NCI-H526 treated with DMSO at 0.1 percent for 48 hours (cell line): ENCODE data around the gene TEX29.

Experiments
- DNase-seq: peaks from one replicate; lab custom pipeline; 2025; lab: John Stamatoyannopoulos, UW

The TEX29 gene

DNA sequence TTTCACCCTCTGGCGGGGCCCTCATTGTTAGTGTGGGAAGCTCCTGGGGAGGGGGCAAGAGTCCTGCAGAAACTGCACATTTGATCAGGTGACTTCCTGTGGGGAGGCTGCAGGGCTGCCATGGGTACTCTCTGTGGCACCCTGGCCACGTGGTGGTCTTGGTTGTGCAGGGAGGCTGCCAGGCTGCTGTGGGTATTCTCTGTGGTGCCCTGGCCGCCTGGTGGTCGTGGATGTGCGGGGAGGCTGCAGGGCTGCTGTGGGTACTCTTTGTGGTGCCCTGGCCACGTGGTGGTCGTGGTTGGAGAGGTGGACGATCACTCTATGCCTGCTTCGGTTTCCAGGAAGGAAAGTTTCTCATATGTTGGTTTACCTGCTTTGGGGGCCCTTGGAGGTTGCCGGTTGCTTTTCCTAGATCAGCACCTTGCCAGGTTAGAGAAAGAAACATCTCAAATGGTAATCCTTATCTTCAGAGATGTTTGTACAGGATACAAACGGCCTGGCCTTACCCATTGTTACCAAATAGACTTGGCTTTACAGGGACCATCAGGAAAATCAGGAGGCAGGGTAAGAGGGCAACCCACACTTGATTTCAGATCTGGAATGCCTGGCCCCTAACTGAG lies 22.9 kb downstream of the TEX29 start:
- no peak for DNase-seq

DNA sequence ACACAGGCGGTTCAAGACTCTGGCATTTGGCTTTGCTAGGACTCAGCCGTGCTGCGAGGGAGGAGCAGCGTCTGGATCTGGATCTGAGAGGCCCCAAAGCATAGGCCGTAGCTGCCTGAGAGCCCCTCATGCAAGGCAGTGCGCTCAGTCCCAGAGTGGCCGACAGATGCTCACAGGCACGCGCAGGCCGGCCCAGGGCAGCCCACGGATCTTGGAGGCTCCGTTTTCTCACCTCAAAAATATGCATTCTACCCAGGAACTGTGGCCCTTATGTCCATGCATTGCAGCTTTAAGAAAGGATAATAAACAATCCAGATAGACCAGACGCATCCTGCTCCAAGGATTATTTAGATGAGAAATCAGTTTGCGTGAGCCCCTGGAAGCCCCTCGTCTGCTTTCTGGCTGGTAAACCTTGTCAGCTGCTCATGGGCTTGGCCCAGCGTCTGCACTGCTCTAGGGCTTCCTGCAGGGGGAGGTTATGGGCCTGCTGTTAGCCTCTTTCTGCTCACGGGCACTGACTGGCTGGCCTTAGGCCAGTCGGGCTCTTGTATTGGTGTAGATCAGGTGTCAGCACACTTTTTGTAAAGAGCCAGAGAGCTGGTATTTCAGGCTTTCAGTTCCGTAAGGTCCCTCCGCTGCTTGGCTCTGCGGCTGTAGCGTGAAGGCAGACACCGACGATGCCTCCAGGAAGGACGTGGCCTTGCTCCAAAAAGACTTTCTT lies 24.2 kb downstream of the TEX29 start:
- no peak for DNase-seq

DNA sequence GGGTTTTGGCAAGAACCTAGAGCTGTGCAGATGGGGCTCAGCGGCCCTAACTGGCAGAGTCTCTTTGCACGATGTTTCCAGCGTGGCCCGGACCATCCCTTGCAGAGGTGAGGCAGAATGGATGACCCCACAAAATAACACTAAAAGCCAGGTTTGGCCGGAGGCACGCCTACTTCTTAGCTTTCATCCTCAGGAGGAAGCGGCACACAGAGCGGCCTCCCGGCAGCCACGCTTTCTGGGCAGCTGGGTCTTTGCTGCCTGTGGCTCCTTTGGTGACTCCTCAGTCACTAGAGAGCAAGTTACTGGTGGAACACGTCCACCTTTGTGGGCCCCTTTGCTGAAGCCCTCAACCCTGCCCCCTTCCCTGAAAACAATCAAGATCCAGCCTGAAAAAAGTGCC lies 25.2 kb downstream of the TEX29 start:
- DNase-seq: no peak

DNA sequence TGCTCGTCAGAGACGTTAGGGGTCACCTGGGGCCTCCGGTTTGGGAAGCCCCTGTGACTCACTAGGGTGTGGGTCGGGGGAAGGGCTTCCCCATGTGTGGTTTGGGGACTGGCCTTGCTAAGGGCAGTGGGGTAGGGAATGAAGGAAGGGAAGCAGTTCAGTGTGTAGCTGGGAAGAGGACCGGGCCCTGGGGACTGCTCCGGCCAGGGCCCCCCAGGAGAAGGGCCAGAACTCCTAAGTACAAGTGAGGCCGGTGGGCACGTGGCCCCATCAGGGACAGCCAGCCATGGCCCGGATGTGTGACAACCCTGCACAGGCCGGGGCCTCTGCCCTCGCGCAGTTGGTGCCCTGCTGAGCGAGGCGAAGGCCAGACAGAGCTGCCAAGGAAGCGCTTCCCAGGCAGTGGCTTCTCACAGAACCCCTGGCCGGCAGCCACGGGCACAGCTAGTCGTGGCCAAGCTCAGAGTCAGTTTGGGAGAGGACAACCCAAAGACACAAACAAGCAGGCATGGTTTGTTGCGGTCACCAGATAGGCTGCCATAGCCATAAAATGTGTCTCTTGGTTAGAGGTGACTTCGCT lies 25.7 kb downstream of the TEX29 start:
- DNase-seq: no peak

DNA sequence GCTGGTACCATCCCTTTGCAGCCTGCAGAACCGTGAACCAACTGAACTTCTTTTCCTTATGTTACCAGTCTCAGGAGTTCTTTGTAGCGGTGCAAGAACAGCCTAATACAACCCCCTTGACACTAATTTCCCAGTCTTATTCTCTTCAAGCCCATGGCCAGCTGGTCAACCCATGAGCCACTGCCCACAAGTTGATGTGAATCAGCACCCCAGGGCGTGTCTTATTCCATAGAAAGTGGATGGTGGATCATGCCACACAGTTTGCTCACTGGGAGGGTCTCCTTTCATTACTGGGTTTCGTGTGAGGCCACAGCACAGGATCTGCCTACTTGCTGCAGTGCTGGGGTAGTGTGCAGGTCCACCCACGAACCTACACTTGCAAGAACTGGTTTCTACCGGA lies 27.0 kb downstream of the TEX29 start:
- no peak for DNase-seq

DNA sequence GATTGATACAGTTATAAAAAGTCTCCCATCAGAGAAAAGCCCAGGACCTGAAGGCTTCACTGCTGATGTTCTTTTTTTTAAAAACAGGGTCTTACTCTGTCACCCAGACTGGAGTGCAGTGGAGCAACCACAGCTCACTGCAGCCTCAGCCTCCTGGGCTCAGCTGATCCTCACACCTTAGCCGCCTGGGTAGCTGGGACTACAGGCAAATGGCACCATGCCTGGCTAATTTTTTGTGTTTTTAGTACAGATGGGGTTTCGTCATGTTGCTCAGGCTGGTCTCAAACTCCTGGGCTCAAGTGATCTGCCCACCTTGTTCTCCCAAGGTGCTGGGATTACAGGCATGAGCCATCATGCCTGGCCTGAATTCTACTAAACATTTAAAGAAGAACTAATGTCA lies 33.1 kb downstream of the TEX29 start:
- no peak for DNase-seq

DNA sequence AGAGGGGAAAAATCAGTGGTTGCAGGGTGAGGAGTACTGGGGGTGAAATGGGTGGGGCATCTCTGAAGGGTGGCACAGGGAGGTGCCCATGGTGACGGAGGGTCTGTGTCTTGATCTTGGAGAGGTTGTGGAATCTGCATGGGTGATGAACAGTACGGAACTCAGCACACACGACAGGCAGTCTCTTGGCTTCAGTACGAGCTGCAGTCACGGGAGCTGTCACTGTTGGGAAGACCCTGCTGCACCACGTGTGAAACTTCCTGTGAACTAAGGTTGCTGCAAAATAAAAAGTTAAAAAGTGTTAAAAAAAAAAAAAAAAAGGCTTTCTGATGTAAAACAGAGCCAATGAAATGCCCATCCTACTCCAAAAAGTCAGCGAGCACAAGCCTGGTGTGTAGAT lies 34.3 kb downstream of the TEX29 start:
- no peak for DNase-seq

DNA sequence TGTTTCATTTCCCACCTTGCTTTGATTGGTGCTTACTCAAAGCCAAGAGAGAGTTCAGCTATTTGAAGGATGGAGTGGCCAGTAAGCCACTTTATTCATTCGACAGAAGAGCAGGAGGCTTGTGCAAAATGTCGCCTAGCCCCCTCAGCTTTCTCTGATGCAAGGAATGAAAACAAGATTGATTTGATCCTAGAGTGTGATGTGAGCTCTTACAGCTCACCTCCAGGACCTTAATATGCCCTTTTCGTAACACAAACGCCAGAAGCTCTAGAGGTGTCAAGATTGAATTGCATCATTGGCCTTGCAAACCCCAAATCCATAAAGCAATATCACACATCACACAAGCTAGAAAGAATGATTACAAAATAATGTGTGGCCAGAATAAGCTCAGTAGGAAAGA lies 36.4 kb downstream of the TEX29 start:
- no peak for DNase-seq

DNA sequence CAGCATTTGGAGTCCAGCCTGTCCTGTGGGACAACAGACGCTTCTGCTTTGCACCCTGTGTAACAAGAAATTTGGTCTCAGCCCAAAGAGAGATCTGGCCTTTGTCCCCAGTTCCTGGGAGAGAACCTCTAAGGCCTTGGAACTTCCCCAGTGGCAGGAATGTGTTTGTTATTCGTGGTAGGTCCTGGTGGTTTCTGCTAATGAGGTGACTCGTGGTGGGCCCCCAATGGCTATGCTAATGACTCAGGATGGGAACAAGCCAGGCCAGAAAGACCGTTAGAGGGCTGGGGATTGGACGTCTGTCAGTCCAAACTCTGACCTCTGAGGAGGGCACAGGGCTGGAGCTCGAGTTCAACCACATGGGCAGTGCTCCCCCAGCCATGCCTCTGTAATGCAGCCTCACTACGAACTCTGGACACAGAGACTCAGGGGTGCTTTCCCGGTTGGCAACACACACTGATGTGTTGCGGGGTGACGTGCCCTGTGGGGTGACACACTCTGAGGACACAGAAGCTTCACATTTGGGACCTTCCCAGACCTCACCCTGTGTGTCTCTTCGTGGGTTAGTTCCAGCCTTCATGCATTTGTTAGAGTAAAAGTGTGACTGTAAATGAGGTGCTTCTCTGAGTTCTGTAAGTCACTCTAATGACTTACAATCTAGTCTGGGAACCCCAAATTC lies 38.9 kb downstream of the TEX29 start:
- no peak for DNase-seq

DNA sequence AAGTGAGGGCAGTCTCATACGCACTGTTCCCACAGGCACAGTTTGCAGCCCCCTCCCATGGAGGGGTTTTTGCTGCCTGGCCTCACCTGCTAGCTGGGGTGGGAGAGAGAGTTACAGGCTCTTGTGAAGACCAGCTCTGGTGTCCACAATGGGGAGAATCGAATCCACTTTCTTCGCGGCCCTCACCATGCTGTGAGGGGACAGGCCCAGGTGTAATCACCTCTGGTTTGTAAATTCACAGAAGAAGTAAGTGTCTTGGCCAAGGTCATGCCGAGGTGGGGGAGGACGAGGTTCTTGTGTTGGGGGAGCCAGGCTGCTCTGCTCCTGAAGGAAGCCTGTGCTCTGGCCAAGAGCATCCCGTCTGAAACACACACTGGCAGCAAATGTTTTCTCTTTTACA lies 39.5 kb downstream of the TEX29 start:
- no peak for DNase-seq

DNA sequence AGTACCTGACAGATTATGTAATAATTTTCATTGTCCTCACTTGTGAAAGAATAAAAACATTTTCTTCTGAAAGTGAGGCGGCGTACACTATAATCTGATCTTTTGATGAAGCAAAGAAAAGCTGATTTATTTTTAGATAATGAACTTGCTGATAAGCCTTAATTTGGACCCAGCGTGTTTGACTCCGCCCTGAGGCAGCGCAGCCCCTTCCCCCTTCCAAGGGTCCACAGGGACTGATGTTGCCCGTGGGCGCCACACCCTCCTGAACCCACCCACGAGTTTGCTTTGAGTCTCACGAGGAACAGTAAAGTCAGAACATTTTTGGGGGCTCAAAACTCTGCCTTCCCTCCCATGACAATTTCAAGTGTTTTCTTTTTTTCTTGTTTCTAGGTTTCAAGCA lies 40.0 kb downstream of the TEX29 start:
- no peak for DNase-seq

DNA sequence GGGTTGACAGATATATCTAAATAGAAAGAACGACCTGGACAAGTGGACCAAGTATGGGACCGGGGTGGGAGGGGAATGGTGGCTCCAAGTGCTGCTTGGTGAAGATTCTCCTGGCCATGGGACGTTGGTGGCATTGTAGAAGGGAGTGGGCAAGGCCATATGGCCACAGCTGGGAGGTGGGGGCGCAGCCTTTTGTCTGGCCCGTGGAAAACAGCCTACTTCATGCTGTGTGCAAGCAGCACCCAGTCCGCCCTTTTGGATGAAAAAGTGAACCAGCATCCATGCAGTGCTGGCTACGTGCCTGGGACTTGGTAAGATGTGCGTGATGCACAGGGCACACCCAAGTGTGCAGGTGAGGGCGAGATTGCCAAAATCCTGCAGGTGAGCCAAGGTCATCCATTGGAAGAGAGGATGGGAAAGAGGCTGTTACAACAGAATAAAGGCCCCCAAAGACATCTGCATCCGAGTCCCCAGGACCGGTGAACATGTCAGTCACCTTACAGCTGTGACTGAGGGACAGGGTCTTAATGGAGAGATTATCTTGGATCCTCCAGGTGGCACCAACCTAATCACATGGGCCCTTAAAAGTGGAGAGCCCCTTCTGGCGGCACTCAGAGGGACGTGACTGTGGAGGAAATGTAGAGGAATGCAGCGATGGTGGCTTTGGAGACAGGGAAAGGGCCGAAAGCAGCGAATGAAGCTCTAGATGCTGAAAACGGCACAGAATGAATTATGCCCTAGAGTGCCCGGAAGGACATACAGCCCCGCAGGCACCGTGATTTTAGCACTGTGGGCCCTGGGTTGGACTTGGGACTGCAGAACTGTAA lies 40.8 kb downstream of the TEX29 start:
- no peak for DNase-seq

DNA sequence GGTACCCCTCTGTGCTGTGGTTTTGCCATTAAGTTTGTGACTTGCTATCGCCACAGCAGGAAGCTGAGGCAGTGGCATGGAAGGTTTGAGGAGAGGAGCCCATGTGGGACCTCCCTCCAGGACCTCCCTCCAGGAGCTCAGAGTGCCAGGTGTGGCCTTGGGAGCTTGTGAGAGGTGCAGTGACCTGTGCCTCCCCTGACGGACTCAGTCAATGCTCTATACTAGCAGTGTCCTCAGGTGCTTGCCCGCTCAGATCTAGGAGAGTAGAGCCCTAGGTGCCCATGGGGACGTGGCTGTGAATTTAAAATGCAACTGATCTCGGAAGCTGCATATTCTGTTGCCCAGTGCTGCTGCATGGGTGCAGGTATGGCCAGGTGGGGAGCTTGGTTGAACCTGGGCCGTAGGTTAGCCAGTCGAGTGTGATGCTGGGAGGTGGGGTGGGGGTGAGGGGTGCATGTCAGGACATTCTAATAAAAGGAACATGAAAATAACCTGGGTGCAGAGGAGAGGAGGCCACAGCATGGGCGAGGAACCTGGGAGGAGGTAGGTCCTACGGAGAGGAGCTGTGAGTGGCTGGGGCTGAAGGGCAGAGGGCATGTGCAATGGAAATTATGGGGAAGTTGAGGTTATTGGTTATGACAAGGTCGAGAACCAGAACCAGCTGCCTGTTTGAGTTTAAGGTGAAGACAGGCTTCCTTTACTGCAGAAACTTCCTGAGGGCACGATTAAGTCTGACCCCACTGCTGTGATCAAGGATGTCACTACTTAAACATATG lies 41.6 kb downstream of the TEX29 start:
- no peak for DNase-seq

DNA sequence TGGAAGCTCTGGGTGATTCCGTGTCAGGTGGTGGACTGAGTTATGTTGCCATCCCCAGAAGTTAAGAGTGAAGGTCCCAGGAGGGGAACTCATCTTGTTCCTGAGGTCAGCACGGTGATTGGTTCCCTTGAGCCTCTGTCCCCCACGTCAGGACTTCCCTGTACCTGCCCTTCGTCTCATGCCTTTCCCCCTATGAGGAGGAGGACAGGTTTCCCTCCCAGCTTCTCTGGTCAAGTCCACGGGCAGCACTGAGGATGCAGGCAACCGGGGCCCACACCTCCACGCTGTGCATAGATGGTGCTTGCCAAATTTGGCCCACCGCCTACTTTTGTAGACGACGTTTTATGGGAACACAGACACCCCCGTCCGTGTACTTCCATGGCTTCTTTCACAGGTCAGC lies 42.7 kb downstream of the TEX29 start:
- no peak for DNase-seq

DNA sequence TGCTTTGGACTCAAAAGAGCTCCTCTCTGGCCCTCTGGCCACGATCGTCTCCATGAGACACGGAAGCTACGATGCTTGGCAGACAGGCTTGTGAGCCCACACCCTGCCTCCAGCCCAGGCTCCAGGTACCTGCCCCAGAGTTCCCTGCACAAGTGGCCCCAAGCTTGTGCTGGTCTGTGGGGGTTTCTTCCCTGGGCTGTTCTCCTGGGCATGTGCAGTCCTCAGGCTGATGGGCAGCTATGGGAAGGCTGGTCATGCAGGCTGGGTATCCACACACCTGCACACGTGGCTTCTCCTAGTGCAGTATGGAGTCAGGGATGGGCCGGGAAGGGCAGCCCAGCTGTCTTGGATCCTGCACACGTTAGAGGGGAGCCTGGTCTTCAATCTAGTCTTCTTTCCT lies 43.1 kb downstream of the TEX29 start:
- no peak for DNase-seq

DNA sequence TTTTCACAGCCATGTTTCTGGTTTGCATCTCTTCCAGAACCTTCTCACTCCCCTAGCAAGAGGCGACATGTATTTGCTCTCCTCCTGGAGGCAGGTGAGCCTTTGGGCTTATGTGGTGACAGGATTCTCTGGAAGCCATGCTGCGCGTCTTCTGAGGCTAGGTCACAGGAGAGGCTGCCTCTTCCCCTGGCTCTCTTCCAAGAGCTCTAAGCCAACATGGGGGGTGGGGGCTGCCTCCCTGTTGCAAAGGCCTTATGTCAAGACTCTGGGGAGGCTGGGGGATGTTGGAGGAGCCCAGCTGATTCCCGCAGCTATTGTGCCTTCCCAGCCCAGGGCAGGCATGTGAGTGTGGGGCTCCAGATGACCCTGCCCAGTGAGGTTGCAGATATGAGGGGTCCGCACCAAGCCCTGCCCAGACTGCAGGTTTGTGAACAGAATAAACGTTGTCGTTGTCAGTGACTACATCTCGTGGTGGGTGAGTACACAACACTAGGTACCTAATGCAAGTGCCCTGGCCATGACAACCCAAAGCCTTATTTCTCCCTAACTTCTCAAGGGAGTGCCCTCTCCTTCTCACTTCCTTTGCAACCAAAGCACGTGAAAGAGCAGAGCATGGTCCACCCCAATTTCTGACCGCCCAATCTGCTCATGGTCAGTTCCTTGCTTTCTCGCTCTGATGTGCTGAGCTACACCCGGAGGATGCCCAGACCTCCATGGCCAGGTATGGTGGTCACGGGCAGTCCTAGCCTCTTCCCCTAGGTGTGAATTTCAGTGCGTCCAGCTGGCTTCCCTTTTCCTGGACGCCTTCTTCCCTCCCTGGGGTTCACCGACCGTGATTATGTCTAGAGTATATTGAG lies 44.9 kb downstream of the TEX29 start:
- DNase-seq: no peak

DNA sequence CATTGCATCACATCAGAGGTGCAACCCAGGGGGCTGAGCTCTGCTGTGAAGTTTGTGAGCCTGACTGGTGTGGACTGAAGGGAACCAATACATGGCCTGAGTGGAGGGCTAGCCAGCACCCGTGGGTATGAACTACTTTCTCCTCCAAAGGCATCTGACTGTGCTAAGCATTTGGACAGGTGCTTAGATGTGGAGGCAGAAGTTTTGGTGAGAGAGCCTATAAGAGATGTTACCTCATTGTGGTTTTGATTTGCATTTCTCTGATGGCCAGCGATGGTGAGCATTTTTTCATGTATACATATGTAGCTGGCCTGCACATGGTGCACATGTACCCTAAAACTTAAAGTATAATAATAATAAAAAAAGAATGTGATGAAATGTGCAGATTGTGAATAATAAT lies 46.9 kb downstream of the TEX29 start:
- no peak for DNase-seq

DNA sequence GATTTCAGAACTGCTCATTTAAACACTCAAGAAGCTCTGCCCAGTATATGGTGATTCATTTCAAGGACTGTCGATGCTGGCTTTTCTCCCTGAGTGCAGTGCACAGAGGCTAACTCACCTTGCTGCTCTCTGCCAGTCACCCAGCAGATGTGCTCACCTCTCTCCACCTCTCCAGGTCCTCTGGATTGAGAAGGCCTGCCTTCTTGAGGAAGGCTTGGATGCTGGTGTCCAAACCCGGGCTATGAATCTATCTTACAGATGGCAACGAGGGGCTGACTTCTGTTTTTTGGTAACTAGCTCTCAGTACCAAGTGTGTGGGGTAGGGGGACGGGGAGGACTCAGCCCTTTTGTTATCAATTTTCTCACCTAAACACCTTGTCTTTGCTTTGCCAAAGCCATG lies 47.6 kb downstream of the TEX29 start:
- no peak for DNase-seq

DNA sequence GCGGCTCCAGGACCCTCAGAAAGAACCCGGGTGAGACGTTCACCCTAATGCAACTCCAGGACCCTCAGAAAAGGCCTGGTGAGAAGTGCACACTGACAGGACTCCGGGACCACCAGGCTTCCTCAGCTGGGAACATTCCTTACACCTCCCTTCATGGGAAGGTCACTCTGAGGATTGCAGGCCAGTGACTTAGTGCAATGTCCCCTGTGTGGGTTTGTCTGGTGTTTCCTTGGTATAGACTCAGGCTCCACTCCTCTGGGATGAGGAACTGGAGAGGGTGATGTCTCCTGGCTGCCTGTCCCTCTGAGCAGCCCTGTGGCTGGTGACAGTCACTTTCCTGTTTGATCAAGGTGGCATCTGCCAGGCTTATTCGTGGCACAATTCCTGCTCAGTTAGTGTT lies 49.7 kb downstream of the TEX29 start:
- no peak for DNase-seq
